HepG2 (cell line): ENCODE results near the gene KLHL3. TPM values are rescaled to one million over a fixed set of nuclear protein-coding genes. Genes with fewer than 3 reads are reported as not detected.

ENCODE experiments used
- ATAC-seq: fragments of 200-7000 bp; cut with Tn5 transposase; 3 replicates; pipeline ENCODE4 v1.9.1; 2020; ENCODE audit warnings: mild to moderate bottlenecking, moderate library complexity
- BruUV-seq: library from RNA; stranded (reverse); fragments of 400-500 nt; replicated peaks from 2 replicates; lab custom pipeline; 2021; lab: Mats Ljungman, UMichigan
- CTCF ChIA-PET: fragments of 300-600 bp; formaldehyde crosslinking; extraction: SDS; loops from one replicate; lab custom pipeline; 2021; ENCODE audit warnings: low total read pairs, inconsistent platforms, low intra/inter-chr PET ratio; lab: Yijun Ruan, JAX
- POLR2A ChIA-PET: fragments of 350-600 bp; sonication (Branson Sonifier 250); formaldehyde crosslinking; loops from one replicate; lab custom pipeline; 2020; ENCODE audit warnings: antibody characterized with exemption, inconsistent platforms; lab: Yijun Ruan, JAX
- DNase-seq: peaks from one replicate; pipeline ENCODE4 v3.0.0-alpha.2; 2015; ENCODE audit warnings: low spot score
- FAIRE-seq: peaks from 3 replicates; lab custom pipeline; 2011; peaks lifted over from hg19 to GRCh38; lab: Jason Lieb, UNC
- H2AFZ ChIP-seq: one replicate; pipeline ENCODE4 v1.6.1; 2011; ENCODE audit warnings: low read length, inconsistent platforms
- H3K27ac ChIP-seq: fragments of 300-600 bp; 3 replicates; pipeline ENCODE4 v1.8.0; 2011; ENCODE audit warnings: mixed run types, mild to moderate bottlenecking, mixed read lengths, low read length, inconsistent platforms; ENCODE audit not compliant: insufficient read depth; ENCODE audit errors: extremely low read length
- H3K27me3 ChIP-seq, 2 experiments: fragments of 200-600 bp in 1 of 2; 2 replicates in 1 of 2; 3 replicates in 1 of 2; pipeline versions ENCODE4 v1.6.0 to v1.8.0; 2011; ENCODE audit warnings: low read length in 2 of 2, mild to moderate bottlenecking in 2 of 2, moderate library complexity in 2 of 2, inconsistent platforms in 1 of 2; ENCODE audit not compliant: insufficient read depth in 2 of 2, control insufficient read depth in 1 of 2
- H3K36me3 ChIP-seq, 2 experiments: fragments of 200-600 bp in 1 of 2; replicated peaks in 1 of 2; 2 replicates in 1 of 2; 3 replicates in 1 of 2; pipeline versions ENCODE4 v1.5.1 to v1.8.0; 2011; ENCODE audit warnings: low read length in 2 of 2, inconsistent platforms in 1 of 2; ENCODE audit not compliant: insufficient read depth in 2 of 2, control insufficient read depth in 1 of 2
- H3K4me1 ChIP-seq: 2 replicates; pipeline ENCODE4 v1.5.1; 2012; ENCODE audit warnings: low read length, inconsistent platforms; ENCODE audit not compliant: insufficient read depth
- H3K4me2 ChIP-seq: 2 replicates; pipeline ENCODE4 v1.6.0; 2011; ENCODE audit warnings: low read depth, low read length, inconsistent platforms
- H3K4me3 ChIP-seq, 3 experiments: fragments of 200-600 bp in 1 of 3; sonication (generic), shearing (Covaris generic) in 1 of 3; replicated peaks in 1 of 3; 2 replicates each; pipeline ENCODE4 v1.5.1; 2011 to 2016; ENCODE audit warnings: low read length in 3 of 3, inconsistent platforms in 2 of 3, low read depth in 2 of 3, mild to moderate bottlenecking in 2 of 3, control low read depth in 1 of 3, mixed read lengths in 1 of 3; ENCODE audit not compliant: insufficient read depth in 1 of 3
- H3K79me2 ChIP-seq: one replicate; pipeline ENCODE4 v1.6.1; 2011; ENCODE audit warnings: low read length, inconsistent platforms; ENCODE audit not compliant: insufficient read depth
- H3K9ac ChIP-seq: 2 replicates; pipeline ENCODE4 v1.6.0; 2011; ENCODE audit warnings: mild to moderate bottlenecking, low read depth, low read length, inconsistent platforms; ENCODE audit not compliant: insufficient read depth
- H3K9me3 ChIP-seq: 2 replicates; pipeline ENCODE4 v1.5.1; 2012; ENCODE audit warnings: mild to moderate bottlenecking, low read length
- H4K20me1 ChIP-seq: 2 replicates; pipeline ENCODE4 v1.6.0; 2011; ENCODE audit warnings: inconsistent platforms, mild to moderate bottlenecking, low read length, moderate library complexity; ENCODE audit not compliant: insufficient read depth
- AHR ChIP-seq: IDR thresholded peaks from 2 replicates; pipeline ENCODE4 v1.6.1; 2018; ENCODE audit warnings: missing genetic modification reagents, missing compliant biosample characterization
- HOXA3 ChIP-seq: sonication (generic); formaldehyde crosslinking; IDR thresholded peaks from 2 replicates; pipeline ENCODE4 v1.5.0; 2020; ENCODE audit warnings: missing genetic modification reagents
- KAT7 ChIP-seq: IDR thresholded peaks from 2 replicates; pipeline ENCODE4 v1.6.1; 2018; ENCODE audit warnings: borderline replicate concordance, missing compliant biosample characterization
- NBN ChIP-seq: fragments of 450-650 bp; conservative IDR thresholded peaks from 2 replicates; pipeline ENCODE4 v1.6.1; 2017
- RARA ChIP-seq: IDR thresholded peaks from 2 replicates; pipeline ENCODE4 v1.6.1; 2016; ENCODE audit warnings: missing genetic modification reagents, missing compliant biosample characterization
- RFX5 ChIP-seq: IDR thresholded peaks from 2 replicates; pipeline ENCODE4 v1.6.1; 2011; ENCODE audit warnings: low read depth, low read length, improper control_type of control experiment
- SATB2 ChIP-seq: sonication (generic); formaldehyde crosslinking; IDR thresholded peaks from 2 replicates; pipeline ENCODE4 v1.5.0; 2020; ENCODE audit warnings: missing genetic modification reagents
- SP1 ChIP-seq, 2 experiments: fragments of 450-650 bp in 1 of 2; sonication (generic) in 1 of 2; formaldehyde crosslinking in 1 of 2; IDR thresholded peaks; 2 replicates each; pipeline versions ENCODE4 v1.4.0 to v1.6.1; 2016 to 2020; ENCODE audit warnings: missing genetic modification reagents in 1 of 2
- ZBTB33 ChIP-seq: sonication (generic); formaldehyde crosslinking; IDR thresholded peaks from 2 replicates; pipeline ENCODE4 v1.4.0; 2020; ENCODE audit warnings: missing genetic modification reagents
- ZC3H13 ChIP-seq: sonication (generic); formaldehyde crosslinking; IDR thresholded peaks from 2 replicates; pipeline ENCODE4 v1.8.1; 2023; ENCODE audit warnings: mild to moderate bottlenecking, missing genetic modification reagents, moderate library complexity
- ZC3H4 ChIP-seq: sonication (generic); formaldehyde crosslinking; IDR thresholded peaks from 2 replicates; pipeline ENCODE4 v1.4.0; 2020; ENCODE audit warnings: missing genetic modification reagents, borderline replicate concordance
- ZFP90 ChIP-seq: sonication (generic); formaldehyde crosslinking; IDR thresholded peaks from 2 replicates; pipeline ENCODE4 v1.8.0; 2022; ENCODE audit warnings: missing genetic modification reagents, mild to moderate bottlenecking, inconsistent platforms, borderline replicate concordance
- ZIK1 ChIP-seq: sonication (generic); formaldehyde crosslinking; IDR thresholded peaks from 2 replicates; pipeline ENCODE4 v1.5.0; 2020; ENCODE audit warnings: mild to moderate bottlenecking, low read depth, missing genetic modification reagents, borderline replicate concordance
- ZNF24 ChIP-seq: fragments of 450-650 bp; IDR thresholded peaks from 2 replicates; pipeline ENCODE4 v1.6.1; 2017; ENCODE audit warnings: antibody characterized with exemption, mild to moderate bottlenecking
- ZNF644 ChIP-seq: IDR thresholded peaks from 2 replicates; pipeline ENCODE4 v1.6.1; 2016; ENCODE audit warnings: low read depth
- WGBS: methylation state at CpG from one replicate; pipeline ENCODE4 v1.1.6; 2017; ENCODE audit warnings: low lambda C conversion rate; 5-methylcytosine and 5-hydroxymethylcytosine counted together
- in situ Hi-C: cut with HindIII; loops from 2 replicates; pipeline ENCODE4 v1.10.0; 2017; ENCODE audit warnings: low pct_unique_long_range_greater_than_20kb; ENCODE audit not compliant: extremely low pct_ligation_motif_present
- intact Hi-C: fragments of 100-400 bp; cut with micrococcal nuclease; formaldehyde crosslinking; loops from one replicate; pipeline ENCODE4 v1.10.0; 2022; ENCODE audit not compliant: unreplicated experiment
- polyA plus RNA-seq, 8 experiments: library from polyadenylated mRNA; depleted of rRNA in 3 of 8; stranded (reverse) in 7 of 8; unstranded in 1 of 8; fragments of >200 nt; fragmentation: Illumina TruSeq in 4 of 8; extraction: Trizol in 4 of 8; gene quantifications; 2 replicates each; pipeline versions ENCODE4 v1.2.1 to v1.2.3, GENCODE V29; 2011 to 2016; ENCODE audit warnings: low read depth in 4 of 8, missing spikeins in 1 of 8, mixed read lengths in 1 of 8; ENCODE audit not compliant: insufficient read depth in 1 of 8
- total RNA-seq, 5 experiments: library from RNA; depleted of rRNA; stranded (reverse); fragments of >200 nt; fragmentation: Illumina TruSeq; extraction: Trizol; gene quantifications; 2 replicates each; pipeline ENCODE4 v1.2.3, GENCODE V29; 2016; ENCODE audit warnings: low read depth in 1 of 5

KLHL3 gene
- total and polyA plus RNA-seq, 2 of the 13 experiments (the other 11 are each of a cell fraction or from before 2014, with no cell fraction given) = 0.02 to 0.08 TPM

DNA sequence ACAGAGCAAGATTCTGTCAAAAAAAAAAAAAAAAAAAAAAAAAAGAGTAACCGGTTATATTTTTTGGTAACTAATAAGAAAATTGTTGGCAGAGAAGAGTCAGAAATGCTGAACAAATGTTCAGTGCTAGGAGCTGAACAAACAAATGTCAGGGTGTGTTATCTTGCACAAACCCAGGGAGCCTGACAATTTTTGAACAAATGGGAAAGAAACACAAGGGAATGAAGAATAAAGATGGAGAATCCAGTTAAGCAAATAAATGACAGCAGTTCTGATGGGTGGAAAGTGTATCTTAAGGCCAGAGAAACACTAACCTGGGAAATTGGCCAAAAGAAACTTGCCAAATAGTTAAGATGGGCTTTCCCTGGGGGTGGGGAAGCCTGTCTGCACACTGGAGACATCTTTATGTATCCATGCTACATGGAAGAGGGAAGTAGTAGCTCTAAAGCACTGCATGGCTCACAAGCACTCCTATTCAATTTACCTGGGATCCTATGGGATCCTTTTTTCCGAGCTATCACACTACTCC lies 23.7 kb downstream of the KLHL3 start:
- Histone ChIP-seq H3K9me3 (peaks cover 8% of the 10 kb centered on the region), H2AFZ (no peak overlapping the region), H3K36me3 (no peaks in the 10 kb centered on the region), H4K20me1 (no peaks in the 10 kb centered on the region), H3K4me2 (no peak overlapping the region), H3K4me1 (no peaks in the 10 kb centered on the region), H3K27me3 (no peaks in the 10 kb centered on the region), H3K79me2 (no peaks in the 10 kb centered on the region), H3K4me3 (no peak overlapping the region), H3K9ac (no peak overlapping the region), H3K27ac (no peak overlapping the region)
- WGBS = 53% methylated on average over 2 of the region's 2 CpGs
- FAIRE-seq = no peak
- in situ Hi-C loops = no loop called here
- no TSS peak for BruUV-seq
- intact Hi-C loops = no loop called here
- no peak for ATAC-seq
- POLR2A ChIA-PET = no interaction called here
- no peak for TF ChIP-seq ZNF644
- TF ChIP-seq RFX5 = no peak
- TF ChIP-seq SATB2 (CRISPR knock-in tag) = no peak
- no peak for TF ChIP-seq ZIK1
- no peak for TF ChIP-seq KAT7 (CRISPR knock-in tag)
- TF ChIP-seq RARA (CRISPR knock-in tag) = no peak
- no peak for TF ChIP-seq SP1 (IDR thresholded peaks at IDR 0.05)
- no peak for TF ChIP-seq SP1 (CRISPR knock-in tag; IDR thresholded peaks at IDR 0.05)
- no peak for TF ChIP-seq ZFP90
- no peak for TF ChIP-seq ZNF24
- no peak for TF ChIP-seq HOXA3 (CRISPR knock-in tag)
- TF ChIP-seq ZBTB33 (CRISPR knock-in tag) = no peak
- TF ChIP-seq ZC3H4 (CRISPR knock-in tag) = no peak
- TF ChIP-seq ZC3H13 (CRISPR knock-in tag) = no peak
- TF ChIP-seq AHR (CRISPR knock-in tag) = no peak
- no peak for TF ChIP-seq NBN
- CTCF ChIA-PET = no interaction called here
- no peak for DNase-seq
